NCI-H510A treated with DMSO at 0.1 percent for 48 hours (cell line): ENCODE measurements around the gene LSP1.
"Not testable (repeated sequence)": the region's sequence is repeated elsewhere in the genome, so short reads cannot be mapped to it uniquely, and the experiment has no call there.

ENCODE experiments used
- DNase-seq: peaks from one replicate; lab custom pipeline; 2025; lab: John Stamatoyannopoulos, UW

LSP1 gene, protein sequence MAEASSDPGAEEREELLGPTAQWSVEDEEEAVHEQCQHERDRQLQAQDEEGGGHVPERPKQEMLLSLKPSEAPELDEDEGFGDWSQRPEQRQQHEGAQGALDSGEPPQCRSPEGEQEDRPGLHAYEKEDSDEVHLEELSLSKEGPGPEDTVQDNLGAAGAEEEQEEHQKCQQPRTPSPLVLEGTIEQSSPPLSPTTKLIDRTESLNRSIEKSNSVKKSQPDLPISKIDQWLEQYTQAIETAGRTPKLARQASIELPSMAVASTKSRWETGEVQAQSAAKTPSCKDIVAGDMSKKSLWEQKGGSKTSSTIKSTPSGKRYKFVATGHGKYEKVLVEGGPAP

GRCh38 chr11:1852877-1853276 is at the start of gene LSP1:
TSS of gene LSP1 (plus strand) at chr11:1853084. CDS start at chr11:1853145, 61 bp downstream.
- no peak for DNase-seq

GRCh38 chr11:1803246-1803645 is 49.6 kb upstream of the LSP1 start:
- no peak for DNase-seq

- DNase-seq: not testable (repeated sequence)
Observed at GRCh38 chr11:1803835-1804519, 48.9 kb upstream of the LSP1 start.

- DNase-seq: no peak
Observed at GRCh38 chr11:1805525-1805924, 47.4 kb upstream of the LSP1 start.

GRCh38 chr11:1807264-1807995 is 45.5 kb upstream of the LSP1 start:
- DNase-seq: no peak

DNA sequence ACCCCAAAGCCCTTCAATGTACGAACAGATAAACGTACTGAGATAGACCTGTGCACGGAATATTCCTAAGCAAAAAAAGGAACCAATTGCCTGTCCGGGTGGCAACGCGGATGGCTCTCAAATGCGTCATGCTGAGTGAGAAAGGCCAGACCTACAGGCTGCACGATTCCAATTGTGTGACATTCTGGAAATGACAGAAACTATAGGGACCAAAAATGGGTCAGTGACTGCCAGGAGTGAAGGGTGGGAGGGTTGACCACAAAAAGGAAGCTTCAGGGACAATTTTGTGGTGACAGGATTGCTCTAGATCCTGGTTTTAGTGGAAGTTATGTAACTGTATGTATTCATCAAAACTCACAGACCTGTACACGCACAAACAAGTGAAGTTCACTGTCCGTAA is 42.1 kb upstream of the LSP1 start:
- DNase-seq: no peak

DNA sequence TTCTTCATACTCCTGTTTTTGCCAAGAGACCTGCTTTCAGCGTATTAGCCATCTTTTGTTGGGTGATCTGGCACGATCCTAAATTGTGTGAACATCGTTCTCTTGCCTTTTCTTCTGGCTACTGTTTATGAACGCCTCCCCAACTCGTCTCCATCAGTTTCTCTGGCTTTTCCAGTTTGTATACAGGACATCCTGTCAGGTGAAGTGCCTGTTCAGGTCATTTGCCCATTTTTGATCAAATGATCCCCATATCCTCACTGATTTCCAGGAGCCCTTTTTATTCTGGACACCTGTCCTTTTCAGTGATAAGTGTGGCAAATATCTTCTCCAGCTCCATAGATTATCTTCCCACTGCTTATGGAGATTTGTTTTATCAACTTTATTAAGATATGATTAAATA is 40.6 kb upstream of the LSP1 start:
- no peak for DNase-seq

GRCh38 chr11:1812801-1813200 is 40.1 kb upstream of the LSP1 start:
- DNase-seq: no peak

DNA sequence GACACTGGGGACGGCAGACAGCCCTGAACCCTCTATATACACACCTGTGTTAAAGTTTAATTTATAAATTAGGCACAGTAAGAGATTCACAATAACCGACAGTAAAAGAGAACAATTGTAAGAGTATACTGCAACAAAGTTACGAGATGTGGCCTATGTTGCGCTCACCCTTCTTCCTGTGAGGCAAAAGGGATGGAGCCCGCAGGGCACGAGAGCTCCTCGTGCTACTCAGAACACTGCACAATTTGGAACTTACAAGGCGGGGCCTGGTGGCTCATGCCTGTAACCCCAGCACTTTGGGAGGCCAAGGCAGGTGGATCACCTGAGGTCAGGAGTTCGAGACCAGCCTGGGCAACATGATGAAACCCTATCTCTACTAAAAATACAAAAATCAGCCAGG is 39.5 kb upstream of the LSP1 start:
- not testable (repeated sequence) for DNase-seq

DNA sequence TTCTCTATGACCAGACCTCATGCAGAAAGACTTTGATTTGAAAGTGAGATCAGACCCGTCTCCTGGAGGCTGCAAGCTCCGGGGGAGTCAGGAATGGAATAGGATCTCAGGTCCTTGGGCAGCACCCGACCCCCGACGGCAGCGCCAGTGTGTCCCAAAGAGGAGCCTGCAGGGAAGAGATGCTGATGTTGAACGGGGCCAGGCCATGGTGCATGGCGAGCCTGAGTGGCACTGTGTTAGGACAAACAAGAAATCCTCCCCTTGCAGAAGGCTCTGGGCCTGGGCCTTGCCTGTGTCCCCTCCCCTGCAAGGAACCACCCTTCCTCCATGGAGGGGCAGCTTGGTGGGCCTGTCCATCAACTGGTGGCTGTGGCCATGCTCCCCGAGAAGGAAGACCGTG is 38.2 kb upstream of the LSP1 start:
- DNase-seq: no peak

GRCh38 chr11:1815311-1815710 is 37.6 kb upstream of the LSP1 start:
- no peak for DNase-seq

GRCh38 chr11:1815751-1816150 is 37.1 kb upstream of the LSP1 start:
- no peak for DNase-seq

DNA sequence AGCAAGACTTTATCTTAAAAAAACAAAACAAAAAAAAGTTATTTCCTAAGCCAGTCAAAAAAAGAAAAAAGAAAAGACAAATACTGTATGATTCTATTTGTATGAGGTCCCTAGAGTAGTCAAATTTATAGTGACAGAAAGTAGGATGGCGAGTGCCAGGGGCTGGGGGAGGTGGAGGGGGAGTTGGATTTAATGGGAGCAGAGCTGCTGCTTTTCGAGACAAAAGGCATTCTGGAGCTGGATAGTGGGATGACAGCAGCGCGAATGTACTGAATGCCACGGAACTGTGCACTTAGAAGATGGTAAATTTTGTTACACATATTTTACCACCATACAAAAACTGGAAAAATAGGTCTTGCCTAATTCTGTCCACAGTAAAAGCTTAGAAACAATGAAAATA is 35.9 kb upstream of the LSP1 start:
- no peak for DNase-seq

GRCh38 chr11:1817511-1817910 is 35.4 kb upstream of the LSP1 start:
- no peak for DNase-seq

DNA sequence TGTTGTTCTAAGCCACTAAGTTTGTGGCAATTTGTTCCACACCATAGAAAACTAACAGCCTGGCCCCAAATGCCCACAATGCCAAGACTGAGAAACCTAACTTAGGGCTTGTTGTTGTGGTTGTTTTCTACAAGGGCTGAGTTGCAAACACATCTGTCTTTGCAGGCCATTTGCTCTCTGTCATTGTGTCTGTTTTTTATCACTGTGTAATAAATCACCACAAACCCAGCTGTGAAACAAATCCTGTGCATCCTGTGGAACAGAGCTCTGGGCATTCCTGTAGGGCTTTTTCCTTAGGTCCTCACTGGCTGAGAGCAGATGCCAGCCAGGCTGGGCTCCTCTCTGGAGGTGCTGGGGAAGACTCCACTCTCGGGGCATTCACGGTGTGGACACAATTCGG is 33.8 kb upstream of the LSP1 start:
- DNase-seq: no peak

DNA sequence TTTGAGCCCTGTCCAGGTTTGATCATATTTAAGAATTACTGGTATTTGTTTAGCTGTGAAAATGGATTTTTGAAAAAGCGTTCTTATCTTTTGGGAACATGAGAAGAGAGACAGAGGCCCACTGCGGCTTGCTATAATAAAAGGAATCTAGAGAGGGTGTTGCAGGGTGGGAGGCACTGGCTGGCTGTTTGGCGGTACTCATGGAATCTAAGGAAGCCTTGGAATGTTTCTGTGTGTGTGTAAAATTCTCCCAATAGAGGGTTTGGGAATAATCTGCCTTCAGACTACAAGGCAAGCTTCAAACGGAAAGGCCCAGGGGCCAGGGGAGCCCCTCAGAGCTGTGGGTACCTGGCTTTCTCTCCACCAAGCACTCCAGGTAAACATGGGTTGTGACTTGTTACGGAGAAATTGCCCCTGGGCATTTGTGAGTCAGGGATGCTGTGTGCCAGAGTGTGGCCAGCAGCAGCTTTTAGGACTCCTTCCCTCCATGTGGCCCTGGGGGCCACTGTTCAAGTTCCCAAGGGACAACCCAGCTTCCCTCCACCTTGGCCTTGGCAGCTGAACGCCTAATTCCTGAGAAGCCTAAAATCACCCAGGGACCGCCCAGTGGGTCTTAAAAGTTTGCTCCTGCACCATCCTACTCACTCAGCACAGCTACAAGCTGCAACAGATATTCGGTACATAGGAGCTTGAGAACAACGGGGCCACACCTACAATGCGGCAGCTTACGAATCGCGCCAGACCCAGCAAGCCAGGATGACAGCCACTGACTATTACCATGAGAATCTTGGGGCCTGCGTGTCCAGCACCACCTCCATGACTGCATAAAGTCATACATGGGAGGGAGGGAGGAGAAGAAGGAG is 32.2 kb upstream of the LSP1 start:
- no peak for DNase-seq

DNA sequence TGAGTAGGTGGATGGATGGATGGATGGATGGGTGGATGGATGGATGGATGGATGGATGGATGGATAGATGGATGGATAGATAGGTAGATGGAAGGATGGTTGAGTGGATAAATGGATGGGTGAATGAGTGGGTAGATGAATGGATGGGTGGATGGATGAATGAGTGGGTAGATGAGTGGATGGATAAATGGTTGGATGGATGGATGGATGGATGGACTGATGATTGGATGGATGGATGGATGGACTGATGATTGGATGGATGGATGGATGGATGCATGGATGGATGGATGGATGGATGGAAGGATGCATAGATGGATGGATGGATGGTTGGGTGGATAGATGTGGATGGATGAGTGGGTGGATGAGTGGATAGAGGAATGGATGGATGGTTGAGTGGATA is 31.3 kb upstream of the LSP1 start:
- DNase-seq: no peak

DNA sequence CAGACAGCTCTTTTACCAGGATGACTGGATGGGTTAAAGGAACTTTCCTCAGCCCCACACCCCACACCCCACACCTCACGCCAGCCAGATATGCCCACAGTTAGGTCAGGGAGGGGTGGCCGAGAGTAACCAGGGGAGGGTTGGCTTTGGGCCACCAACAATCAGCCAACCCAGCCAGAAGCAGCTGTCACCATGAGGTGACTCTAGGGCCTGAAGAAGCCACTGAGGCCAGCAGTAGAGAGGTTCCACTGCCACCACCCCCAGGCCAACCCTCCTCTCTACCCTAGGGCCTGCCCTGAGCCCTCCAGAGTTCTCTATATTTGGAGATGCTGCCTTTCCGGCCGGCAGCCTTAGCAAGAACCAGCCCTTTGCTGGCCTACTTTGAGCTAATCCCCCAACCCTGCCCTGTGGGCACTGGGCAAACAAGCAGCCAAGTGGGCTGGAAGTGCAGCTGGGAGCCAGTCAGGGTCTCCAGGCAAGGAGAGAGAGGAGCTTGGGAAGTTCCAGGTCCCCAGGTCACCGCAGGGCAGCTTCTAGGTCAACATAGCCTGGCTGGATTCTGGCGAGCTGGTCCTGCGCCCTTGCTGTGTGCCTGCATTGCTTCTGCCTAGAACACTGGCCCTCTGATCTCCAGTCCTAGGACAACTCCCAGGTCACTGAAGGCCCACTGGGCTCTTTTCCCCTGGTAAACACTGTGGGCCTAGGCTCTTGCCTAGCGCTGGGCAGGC is 30.1 kb upstream of the LSP1 start:
- no peak for DNase-seq

DNA sequence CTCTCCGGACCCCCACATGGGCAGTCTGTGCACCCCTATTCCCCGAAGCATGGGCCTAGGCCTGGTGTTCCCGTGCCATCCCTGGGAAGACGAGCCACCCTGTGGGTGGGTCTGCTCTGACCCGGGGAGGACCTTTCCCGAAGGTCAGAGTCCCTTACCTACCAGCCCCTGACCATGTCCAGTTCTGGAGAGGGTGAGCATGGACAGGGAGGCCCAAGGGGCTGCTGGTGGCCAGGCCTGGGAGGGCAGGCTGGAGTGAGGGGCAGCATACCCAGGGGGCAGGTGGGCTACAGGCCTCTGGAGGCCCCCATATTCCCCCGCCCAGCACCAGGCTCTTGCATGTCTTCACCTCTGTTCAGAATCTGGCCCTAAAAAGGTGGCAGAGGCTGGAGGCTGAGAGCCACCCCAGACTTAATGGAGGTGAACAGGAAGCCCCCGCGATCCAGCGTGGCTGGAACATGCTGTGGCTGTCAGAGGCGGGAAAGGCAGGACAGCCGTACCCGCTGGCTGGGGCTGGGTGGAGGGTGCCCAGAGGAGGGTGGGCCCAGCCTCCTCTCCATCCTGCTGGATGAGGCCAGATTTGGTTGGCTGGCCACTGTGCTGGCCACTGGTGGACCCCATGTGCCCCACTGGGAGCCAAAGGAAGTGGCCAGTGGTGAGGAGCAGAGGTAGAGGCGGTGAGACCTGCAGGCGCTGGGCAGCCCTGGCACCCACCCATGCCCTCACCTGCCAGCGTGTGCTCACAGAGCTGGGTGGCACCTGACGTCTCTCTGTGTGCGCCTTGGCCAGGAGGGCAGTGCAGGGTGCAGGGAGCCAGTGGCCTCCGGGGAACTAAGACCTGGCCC is 29.3 kb upstream of the LSP1 start:
- DNase-seq: no peak

- no peak for DNase-seq
Observed at GRCh38 chr11:1824221-1825038, 28.5 kb upstream of the LSP1 start.
